HL-60/S4 (cell line): ENCODE data around the gene CCIN.
"Not testable (repeated sequence)": the region's sequence is repeated elsewhere in the genome, so short reads cannot be mapped to it uniquely, and the experiment has no call there.

Experiments
- in situ Hi-C: fragments of 300-500 bp; cut with MboI; formaldehyde crosslinking; loops from 2 replicates; pipeline ENCODE4 v1.14.3; 2022; ENCODE audit warnings: low sequenced_read_pairs

CCIN gene

GRCh38 chr9:36180243-36180642, 11.1 kb downstream of the CCIN start:
- in situ Hi-C loops = not testable (repeated sequence)

- in situ Hi-C loops = no loop called here
Measured at GRCh38 chr9:36187414-36187813, 18.2 kb downstream of the CCIN start.

- in situ Hi-C loops = no loop called here
Measured at GRCh38 chr9:36188212-36188611, 19.0 kb downstream of the CCIN start.

GRCh38 chr9:36189976-36190375, 20.8 kb downstream of the CCIN start:
- in situ Hi-C loops = no loop called here

GRCh38 chr9:36190388-36191289, 21.5 kb downstream of the CCIN start, which contains the start of gene CLTA:
CLTA (plus strand) TSS chr9:36190921; CDS start chr9:36191057, 136 bp downstream.
- in situ Hi-C loops = no loop called here

GRCh38 chr9:36191290-36191645, 22.1 kb downstream of the CCIN start:
- in situ Hi-C loops = no loop called here

- in situ Hi-C loops = no loop called here
Measured at GRCh38 chr9:36191686-36192085, 22.5 kb downstream of the CCIN start.

GRCh38 chr9:36192196-36192595, 23.0 kb downstream of the CCIN start:
- in situ Hi-C loops = no loop called here

- in situ Hi-C loops = no loop called here
Measured at GRCh38 chr9:36193023-36193422, 23.8 kb downstream of the CCIN start.

GRCh38 chr9:36194326-36195000, 25.3 kb downstream of the CCIN start:
- in situ Hi-C loops = no loop called here

- in situ Hi-C loops = no loop called here
Measured at GRCh38 chr9:36204906-36205547, 35.8 kb downstream of the CCIN start.

GRCh38 chr9:36207016-36207415, 37.8 kb downstream of the CCIN start:
- in situ Hi-C loops = no loop called here

- in situ Hi-C loops = no loop called here
Measured at GRCh38 chr9:36207546-36208012, 38.4 kb downstream of the CCIN start.

GRCh38 chr9:36208521-36209253, 39.5 kb downstream of the CCIN start:
- in situ Hi-C loops = no loop called here

- in situ Hi-C loops = no loop called here
Measured at GRCh38 chr9:36210722-36211121, 41.5 kb downstream of the CCIN start.

- in situ Hi-C loops = no loop called here
Measured at GRCh38 chr9:36211510-36211909, 42.3 kb downstream of the CCIN start.

- in situ Hi-C loops = no loop called here
Measured at GRCh38 chr9:36213387-36213786, 44.2 kb downstream of the CCIN start.

- in situ Hi-C loops = no loop called here
Measured at GRCh38 chr9:36213989-36214388, 44.8 kb downstream of the CCIN start.

GRCh38 chr9:36214571-36214970, 45.4 kb downstream of the CCIN start:
- in situ Hi-C loops = no loop called here

GRCh38 chr9:36217256-36217968, 48.2 kb downstream of the CCIN start:
- in situ Hi-C loops = no loop called here
